ENCODE data around the gene F13A1.

The F13A1 gene

GRCh38 chr6:6191909-6192308, 128.6 kb downstream of the F13A1 start:
- DNase-seq (ENCODE audit: low read depth): no peak

GRCh38 chr6:6191476-6191875, 129.0 kb downstream of the F13A1 start:
- no peak for DNase-seq (ENCODE audit: low read depth)

DNA sequence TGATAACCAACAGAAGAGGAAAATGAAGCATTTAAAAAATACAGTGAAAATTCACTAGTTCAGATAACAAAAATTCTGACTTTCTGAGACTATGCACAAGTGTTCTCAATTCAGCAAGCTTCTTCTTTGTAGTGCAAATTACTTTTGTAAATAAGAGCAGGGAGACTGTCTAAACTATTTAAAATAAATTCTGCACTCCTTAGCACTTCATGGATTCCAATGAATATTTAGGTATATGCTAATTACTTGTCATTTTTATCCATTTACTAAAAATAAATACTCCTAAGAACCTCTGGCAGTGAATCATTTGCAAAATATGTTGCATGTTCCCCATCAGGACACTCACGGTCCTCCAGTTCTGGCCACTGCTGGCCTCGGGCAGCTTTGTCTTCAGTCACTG, 139.8 kb downstream of the F13A1 start:
- DNase-seq (ENCODE audit: low read depth): no peak

GRCh38 chr6:6179858-6180623, 140.4 kb downstream of the F13A1 start:
- DNase-seq (ENCODE audit: low read depth): no peak

DNA sequence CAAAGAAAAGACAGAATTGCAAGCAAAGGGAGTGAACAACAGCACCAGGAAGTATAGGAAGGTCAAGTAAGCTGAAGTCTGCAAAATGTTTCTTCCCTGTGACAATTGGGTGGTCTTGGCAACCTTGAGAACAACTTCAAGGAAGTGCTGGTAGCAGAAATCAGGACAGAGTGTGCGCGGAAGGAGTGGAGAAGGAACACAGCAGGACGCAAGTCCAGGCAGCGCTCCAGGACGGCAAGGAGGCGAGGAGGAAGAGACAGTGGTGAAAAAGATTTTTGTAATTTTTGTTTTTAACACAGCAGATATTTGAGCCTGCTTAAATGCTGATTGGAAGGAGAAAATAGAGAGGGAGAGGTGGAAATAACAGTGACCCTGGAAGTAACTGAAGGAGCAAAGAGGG, 141.7 kb downstream of the F13A1 start:
- DNase-seq (ENCODE audit: low read depth): no peak

GRCh38 chr6:6177754-6178153, 142.7 kb downstream of the F13A1 start:
- DNase-seq (ENCODE audit: low read depth): no peak

DNA sequence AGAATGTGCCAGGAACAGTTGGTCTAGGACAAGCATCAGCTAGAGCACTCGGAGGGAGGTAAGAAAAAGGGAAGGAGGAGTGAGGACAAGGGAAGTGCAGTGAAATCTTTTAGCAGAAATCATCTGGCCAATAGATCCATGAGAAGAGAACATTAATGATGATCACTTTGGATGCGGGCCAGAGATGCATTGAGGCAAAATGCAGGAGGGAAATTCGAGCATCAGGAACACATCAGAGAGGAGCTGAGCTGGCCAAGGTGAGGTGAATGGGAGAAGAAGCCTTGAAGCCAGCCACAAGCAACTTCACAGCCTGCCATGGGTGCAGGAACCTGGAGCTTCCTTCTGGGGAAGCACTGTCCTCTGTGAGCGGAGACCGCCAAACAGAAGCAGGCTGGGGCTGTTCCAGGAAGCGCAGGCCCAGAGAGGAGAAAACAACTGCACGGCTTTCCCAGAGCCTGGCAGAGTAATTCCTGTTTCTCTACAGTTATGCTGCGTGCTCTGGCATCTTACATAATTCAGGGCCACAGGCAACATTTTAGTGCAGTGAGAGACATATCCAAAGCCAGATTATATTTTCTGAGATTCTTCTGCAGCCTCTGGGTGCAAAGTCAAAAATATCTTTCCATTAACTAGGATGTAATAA, 143.8 kb downstream of the F13A1 start:
- no peak for DNase-seq (ENCODE audit: low read depth)

- DNase-seq (ENCODE audit: low read depth): no peak
Observed at GRCh38 chr6:6176127-6176526, 144.3 kb downstream of the F13A1 start.

DNA sequence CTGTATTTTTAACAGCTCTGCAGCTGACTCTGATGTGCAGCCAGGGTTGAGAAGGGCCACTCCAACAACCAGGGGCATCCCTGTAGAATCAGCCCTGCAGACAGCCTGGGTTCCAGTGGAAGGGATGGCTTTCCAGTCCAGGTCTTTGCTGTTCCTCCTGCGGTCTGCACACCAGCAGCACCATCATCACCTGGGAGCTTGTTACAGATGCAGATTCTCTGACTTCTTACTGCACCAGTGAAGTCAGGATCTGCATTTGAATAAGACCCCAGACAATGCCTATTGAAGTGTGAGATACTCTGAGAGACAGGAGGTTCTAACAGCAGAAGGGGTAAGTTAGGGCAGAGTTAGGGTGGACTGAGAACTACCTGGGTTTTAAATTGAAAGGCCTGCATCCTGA, 151.3 kb downstream of the F13A1 start:
- no peak for DNase-seq (ENCODE audit: low read depth)

DNA sequence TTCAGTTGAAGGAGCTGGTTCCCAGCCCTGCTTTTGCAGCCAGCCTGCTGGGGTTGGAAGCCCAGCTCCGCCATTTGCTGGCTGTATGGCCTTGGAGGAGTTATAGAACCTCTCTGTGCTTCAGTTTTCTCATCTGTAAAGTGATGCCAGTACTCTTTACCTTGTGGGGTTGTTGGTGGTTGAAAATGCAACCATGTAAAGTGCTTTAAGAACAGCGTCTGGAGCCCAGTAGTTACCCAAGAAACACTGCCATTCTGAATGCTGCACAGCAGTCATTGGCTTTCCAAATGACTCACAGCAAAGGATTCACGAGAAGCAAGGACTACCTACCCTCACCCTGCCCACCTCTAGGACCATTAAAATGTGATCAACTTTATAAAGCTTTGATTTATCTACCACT, 154.4 kb downstream of the F13A1 start:
- DNase-seq (ENCODE audit: low read depth): no peak

- no peak for DNase-seq (ENCODE audit: low read depth)
Observed at GRCh38 chr6:6164367-6164766, 156.1 kb downstream of the F13A1 start.

DNA sequence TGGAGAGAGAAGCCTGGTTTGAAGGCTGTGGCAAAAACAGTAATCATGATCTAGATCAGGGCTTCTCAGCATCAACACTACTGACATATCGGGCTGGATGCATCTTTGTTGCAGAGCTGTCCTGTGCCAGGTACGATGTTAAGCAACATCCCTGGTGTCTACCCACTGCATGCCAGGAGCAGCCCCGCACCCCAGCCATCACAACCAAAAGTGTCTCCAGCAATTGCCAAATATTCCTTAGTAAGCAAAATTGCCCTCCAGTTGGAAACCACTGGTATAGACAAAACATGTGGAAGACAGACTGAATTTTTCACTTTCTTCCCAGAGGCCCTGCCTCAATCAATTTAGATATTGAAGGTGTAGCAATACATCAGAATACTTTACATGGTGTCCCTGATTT, 166.1 kb downstream of the F13A1 start:
- no peak for DNase-seq (ENCODE audit: low read depth)

GRCh38 chr6:6152060-6152459, 168.4 kb downstream of the F13A1 start:
- DNase-seq (ENCODE audit: low read depth): no peak

DNA sequence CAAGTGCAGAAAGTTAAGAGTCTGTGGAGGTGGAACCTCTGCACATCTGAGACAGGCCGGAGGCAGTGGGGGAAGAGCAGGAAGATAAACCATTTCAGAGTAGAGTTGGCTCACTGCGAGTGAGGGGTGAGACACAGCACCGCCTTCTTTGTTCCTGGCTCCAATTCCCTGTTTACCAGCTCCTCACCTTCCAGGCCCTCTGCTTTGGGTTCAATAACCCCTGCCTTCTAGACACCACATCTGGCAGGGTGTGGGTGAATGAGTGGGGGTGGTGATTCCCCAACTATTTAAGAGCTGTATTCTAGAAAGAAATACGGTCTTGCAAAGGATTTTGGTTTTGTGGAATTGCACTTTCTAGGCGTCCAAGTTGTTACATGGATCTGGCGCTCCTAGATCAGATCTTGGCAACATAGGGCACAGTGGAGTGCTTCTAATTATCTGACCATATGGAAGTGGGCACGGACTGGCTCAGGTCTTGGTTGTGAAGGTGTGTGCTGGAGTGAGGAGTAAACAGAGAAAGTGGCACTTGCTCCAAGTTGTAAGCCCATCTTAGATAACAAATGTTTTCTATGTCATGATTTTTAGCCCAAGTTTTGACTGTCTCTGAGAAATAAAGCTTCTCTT, 172.2 kb downstream of the F13A1 start:
- no peak for DNase-seq (ENCODE audit: low read depth)

- DNase-seq (ENCODE audit: low read depth): no peak
Observed at GRCh38 chr6:6131492-6132109, 188.9 kb downstream of the F13A1 start.

DNA sequence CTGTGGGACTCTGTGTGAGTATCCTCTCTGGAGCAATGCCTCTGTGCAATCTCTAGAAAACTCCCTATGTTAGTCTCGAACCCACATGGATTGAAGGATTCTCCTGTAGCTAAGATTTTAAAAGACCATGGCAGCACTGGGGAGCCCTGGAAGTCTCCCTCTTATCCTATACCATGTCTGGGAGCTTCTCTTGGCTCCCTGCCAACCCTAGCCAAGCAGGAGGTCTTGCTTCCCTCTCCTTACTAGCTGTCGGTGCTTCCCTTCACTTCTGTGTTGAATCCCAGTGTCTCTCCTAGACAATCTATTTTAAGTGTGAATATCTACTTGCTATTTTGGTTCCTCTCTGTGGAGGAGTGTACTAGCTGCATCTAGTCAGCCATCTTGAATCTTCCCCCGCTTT, 195.0 kb downstream of the F13A1 start:
- no peak for DNase-seq (ENCODE audit: low read depth)

- DNase-seq (ENCODE audit: low read depth): no peak
Observed at GRCh38 chr6:6123803-6124202, 196.7 kb downstream of the F13A1 start.

GRCh38 chr6:6121943-6122342, 198.5 kb downstream of the F13A1 start:
- no peak for DNase-seq (ENCODE audit: low read depth)

DNA sequence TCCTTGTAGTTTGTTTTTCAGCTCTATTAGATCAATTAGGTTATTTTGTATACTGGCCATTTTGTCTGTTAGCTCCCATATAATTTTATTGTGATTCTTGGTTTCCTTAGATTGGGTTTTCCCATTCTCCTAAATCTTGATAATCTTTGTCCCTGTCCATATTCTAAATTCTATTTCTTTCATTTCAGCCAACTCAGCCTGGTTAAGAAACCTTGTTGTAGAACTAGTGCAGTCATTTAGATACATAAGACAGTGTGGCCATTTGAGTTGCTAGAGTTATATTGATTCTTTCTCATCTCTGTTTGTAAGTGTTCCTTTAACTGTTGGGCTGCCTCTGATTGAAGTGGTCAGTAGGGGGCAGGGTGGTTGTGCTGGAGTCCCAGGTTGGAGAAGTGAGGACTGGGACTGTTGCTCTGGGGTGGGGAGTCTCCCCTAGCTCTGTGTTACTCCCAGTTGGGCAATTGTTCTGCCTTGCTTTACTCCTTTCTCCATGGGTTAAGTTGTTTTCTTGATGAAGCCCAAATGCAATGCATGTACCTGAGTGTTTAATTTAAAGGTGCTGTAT, 214.9 kb downstream of the F13A1 start:
- no peak for DNase-seq (ENCODE audit: low read depth)
